GM23338 (cell line): Measurements from ENCODE around the gene ZNF283.

Experiments
- JUNB ChIP-seq: IDR thresholded peaks from one replicate; pipeline ENCODE4 v1.6.1; 2016; ENCODE audit warnings: antibody characterized with exemption; ENCODE audit not compliant: unreplicated experiment
- POLR2AphosphoS5 ChIP-seq: IDR thresholded peaks from 2 replicates; pipeline ENCODE4 v1.6.1; 2016; ENCODE audit warnings: antibody characterized with exemption, low read depth
- TF ChIP-seq, protein P1 (sequence below), 2 experiments: fragments of 200-600 bp in 1 of 2; sonication (generic) in 1 of 2; conservative IDR thresholded peaks; 2 replicates each; pipeline versions ENCODE4 v1.5.1 to v1.6.1; 2016 to 2017; ENCODE audit warnings: antibody characterized with exemption in 2 of 2, low read depth in 2 of 2, mild to moderate bottlenecking in 2 of 2, moderate library complexity in 1 of 2

DNA sequence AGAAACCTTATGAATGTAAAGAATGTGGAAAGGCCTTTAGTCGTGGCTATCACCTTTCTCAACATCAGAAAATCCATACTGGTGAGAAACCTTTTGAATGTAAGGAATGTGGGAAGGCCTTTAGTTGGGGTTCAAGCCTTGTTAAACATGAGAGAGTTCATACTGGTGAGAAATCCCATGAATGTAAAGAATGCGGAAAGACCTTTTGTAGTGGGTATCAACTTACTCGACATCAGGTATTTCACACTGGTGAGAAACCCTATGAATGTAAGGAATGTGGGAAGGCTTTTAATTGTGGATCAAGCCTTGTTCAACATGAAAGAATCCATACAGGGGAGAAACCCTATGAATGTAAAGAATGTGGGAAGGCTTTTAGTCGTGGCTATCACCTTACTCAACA lies 20.8 kb downstream of the ZNF283 start:
- TF ChIP-seq, protein P1, sequence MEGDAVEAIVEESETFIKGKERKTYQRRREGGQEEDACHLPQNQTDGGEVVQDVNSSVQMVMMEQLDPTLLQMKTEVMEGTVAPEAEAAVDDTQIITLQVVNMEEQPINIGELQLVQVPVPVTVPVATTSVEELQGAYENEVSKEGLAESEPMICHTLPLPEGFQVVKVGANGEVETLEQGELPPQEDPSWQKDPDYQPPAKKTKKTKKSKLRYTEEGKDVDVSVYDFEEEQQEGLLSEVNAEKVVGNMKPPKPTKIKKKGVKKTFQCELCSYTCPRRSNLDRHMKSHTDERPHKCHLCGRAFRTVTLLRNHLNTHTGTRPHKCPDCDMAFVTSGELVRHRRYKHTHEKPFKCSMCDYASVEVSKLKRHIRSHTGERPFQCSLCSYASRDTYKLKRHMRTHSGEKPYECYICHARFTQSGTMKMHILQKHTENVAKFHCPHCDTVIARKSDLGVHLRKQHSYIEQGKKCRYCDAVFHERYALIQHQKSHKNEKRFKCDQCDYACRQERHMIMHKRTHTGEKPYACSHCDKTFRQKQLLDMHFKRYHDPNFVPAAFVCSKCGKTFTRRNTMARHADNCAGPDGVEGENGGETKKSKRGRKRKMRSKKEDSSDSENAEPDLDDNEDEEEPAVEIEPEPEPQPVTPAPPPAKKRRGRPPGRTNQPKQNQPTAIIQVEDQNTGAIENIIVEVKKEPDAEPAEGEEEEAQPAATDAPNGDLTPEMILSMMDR (conservative IDR thresholded peaks at IDR 0.05; ENCODE audit: low read depth in 2 of 2), result no peak
- TF ChIP-seq JUNB, result no peak
- TF ChIP-seq POLR2AphosphoS5, result no peak
